CD4-positive, alpha-beta T cell treated with Interleukin-15 for 1 hour (primary cell): ENCODE measurements around the gene EIF4A3.
"Not testable (repeated sequence)": the region's sequence is repeated elsewhere in the genome, so short reads cannot be mapped to it uniquely, and the experiment has no call there.

Source experiments
- DNase-seq: peaks from one replicate; pipeline ENCODE4 v3.0.0-alpha.2; 2020

EIF4A3 gene

GRCh38 chr17:80171681-80172080 lies 24.8 kb upstream of the EIF4A3 start:
- no peak for DNase-seq

- DNase-seq: no peak
Measured at GRCh38 chr17:80169784-80170500, 23.0 kb upstream of the EIF4A3 start, which contains the start of gene CARD14. CARD14 (plus strand) TSS chr17:80170030; CDS start chr17:80181439, 11,409 bp downstream.

- no peak for DNase-seq
Measured at GRCh38 chr17:80169107-80169506, 22.2 kb upstream of the EIF4A3 start.

- no peak for DNase-seq
Measured at GRCh38 chr17:80168371-80168770, 21.4 kb upstream of the EIF4A3 start.

- DNase-seq: no peak
Measured at GRCh38 chr17:80166446-80166845, 19.5 kb upstream of the EIF4A3 start.

GRCh38 chr17:80164185-80164584 lies 17.3 kb upstream of the EIF4A3 start:
- no peak for DNase-seq

- no peak for DNase-seq
Measured at GRCh38 chr17:80163336-80163735, 16.4 kb upstream of the EIF4A3 start.

- DNase-seq: no peak
Measured at GRCh38 chr17:80160536-80160935, 13.6 kb upstream of the EIF4A3 start.

GRCh38 chr17:80158846-80159245 lies 11.9 kb upstream of the EIF4A3 start:
- DNase-seq: no peak

- not testable (repeated sequence) for DNase-seq
Measured at GRCh38 chr17:80155600-80155999, 8.7 kb upstream of the EIF4A3 start.

GRCh38 chr17:80154166-80154565 lies 7.2 kb upstream of the EIF4A3 start:
- DNase-seq: no peak

GRCh38 chr17:80153004-80153403 lies 6.1 kb upstream of the EIF4A3 start:
- DNase-seq: no peak

- no peak for DNase-seq
Measured at GRCh38 chr17:80152081-80152702, 5.3 kb upstream of the EIF4A3 start.

GRCh38 chr17:80151333-80151732 lies 4.4 kb upstream of the EIF4A3 start:
- DNase-seq: no peak

- no peak for DNase-seq
Measured at GRCh38 chr17:80146121-80147034, 550 bp downstream of the EIF4A3 start.

- no peak for DNase-seq
Measured at GRCh38 chr17:80145076-80146075, 1.6 kb downstream of the EIF4A3 start.

GRCh38 chr17:80142929-80143328 lies 4.0 kb downstream of the EIF4A3 start:
- no peak for DNase-seq

- DNase-seq: no peak
Measured at GRCh38 chr17:80141463-80142165, 5.3 kb downstream of the EIF4A3 start.

GRCh38 chr17:80138856-80139426 lies 8.0 kb downstream of the EIF4A3 start:
- no peak for DNase-seq

- no peak for DNase-seq
Measured at GRCh38 chr17:80137131-80137530, 9.8 kb downstream of the EIF4A3 start.

GRCh38 chr17:80133626-80133970 lies 13.3 kb downstream of the EIF4A3 start:
- no peak for DNase-seq
